HG03439 (cell line): ENCODE results near the gene CXADR.

Experiments
- ATAC-seq: cut with Tn5 transposase; IDR thresholded peaks from one replicate; pipeline ENCODE4 v1.9.1; 2021; ENCODE audit warnings: mild to moderate bottlenecking, moderate library complexity; ENCODE audit not compliant: unreplicated experiment

The CXADR gene

GRCh38 chr21:17585875-17586450, 73.1 kb downstream of the CXADR start:
- no peak for ATAC-seq

GRCh38 chr21:17590430-17590829, 77.6 kb downstream of the CXADR start:
- ATAC-seq = no peak

- no peak for ATAC-seq
Measured at GRCh38 chr21:17597680-17598079, 84.8 kb downstream of the CXADR start.

- peak; percentile 75 for ATAC-seq
Measured at GRCh38 chr21:17598437-17598836, 85.6 kb downstream of the CXADR start.

GRCh38 chr21:17602874-17603273, 90.0 kb downstream of the CXADR start:
- ATAC-seq = no peak

GRCh38 chr21:17607684-17608083, 94.8 kb downstream of the CXADR start:
- ATAC-seq = no peak

- no peak for ATAC-seq
Measured at GRCh38 chr21:17609681-17610080, 96.8 kb downstream of the CXADR start.

- no peak for ATAC-seq
Measured at GRCh38 chr21:17610911-17611310, 98.1 kb downstream of the CXADR start.

GRCh38 chr21:17611414-17612022, 98.7 kb downstream of the CXADR start:
- peak; percentile 72 for ATAC-seq

- ATAC-seq = peak; percentile 8
Measured at GRCh38 chr21:17612023-17612564, 99.3 kb downstream of the CXADR start.

GRCh38 chr21:17612565-17613241, 99.9 kb downstream of the CXADR start, which contains the start of gene BTG3:
BTG3 (minus strand) TSS chr21:17612901; CDS start chr21:17609144, 3,757 bp downstream.
- peak; percentile 72 for ATAC-seq

- no peak for ATAC-seq
Measured at GRCh38 chr21:17613242-17613676, 100.4 kb downstream of the CXADR start.

GRCh38 chr21:17616831-17617230, 104.0 kb downstream of the CXADR start:
- ATAC-seq = no peak

- ATAC-seq = no peak
Measured at GRCh38 chr21:17622018-17622417, 109.2 kb downstream of the CXADR start.

GRCh38 chr21:17631195-17631594, 118.4 kb downstream of the CXADR start:
- ATAC-seq = no peak

- no peak for ATAC-seq
Measured at GRCh38 chr21:17636711-17637110, 123.9 kb downstream of the CXADR start.

- no peak for ATAC-seq
Measured at GRCh38 chr21:17640821-17641220, 128.0 kb downstream of the CXADR start.
